Measurements from ENCODE around the gene FADS1.

FADS1 gene

GRCh38 chr11:61816736-61817455 is at the start of gene FADS1:
TSS of gene FADS1 (minus strand) at chr11:61817003. CDS start at chr11:61816929, 74 bp downstream.
- DNase-seq (ENCODE audit: insufficient read length, low spot score) (peak; percentile 62), FAIRE-seq (peak; percentile 42)

GRCh38 chr11:61866231-61866957 is 49.6 kb upstream of the FADS1 start:
- DNase-seq (ENCODE audit: insufficient read length, low spot score) (no peak), FAIRE-seq (no peak)

- no peak for FAIRE-seq
- DNase-seq (ENCODE audit: insufficient read length, low spot score), result no peak
Measured at GRCh38 chr11:61864814-61865775, 48.3 kb upstream of the FADS1 start.

GRCh38 chr11:61863548-61864081 is 46.8 kb upstream of the FADS1 start:
- DNase-seq (ENCODE audit: insufficient read length, low spot score) (no peak), FAIRE-seq (no peak)

- no peak for FAIRE-seq
- DNase-seq (ENCODE audit: insufficient read length, low spot score), result no peak
Measured at GRCh38 chr11:61862714-61863547, 46.1 kb upstream of the FADS1 start.

- DNase-seq (ENCODE audit: insufficient read length, low spot score), result no peak
- no peak for FAIRE-seq
Measured at GRCh38 chr11:61861634-61862033, 44.8 kb upstream of the FADS1 start.

GRCh38 chr11:61860054-61860903 is 43.5 kb upstream of the FADS1 start:
- FAIRE-seq (no peak), DNase-seq (ENCODE audit: insufficient read length, low spot score) (no peak)

- FAIRE-seq (no peak), DNase-seq (ENCODE audit: insufficient read length, low spot score) (no peak)
Measured at GRCh38 chr11:61855939-61856680, 39.3 kb upstream of the FADS1 start.

GRCh38 chr11:61854966-61855714 is 38.3 kb upstream of the FADS1 start:
- FAIRE-seq (no peak), DNase-seq (ENCODE audit: insufficient read length, low spot score) (no peak)

- FAIRE-seq (no peak), DNase-seq (ENCODE audit: insufficient read length, low spot score) (no peak)
Measured at GRCh38 chr11:61854206-61854895, 37.5 kb upstream of the FADS1 start.

- DNase-seq (ENCODE audit: insufficient read length, low spot score), result no peak
- no peak for FAIRE-seq
Measured at GRCh38 chr11:61853698-61854169, 36.9 kb upstream of the FADS1 start.

GRCh38 chr11:61851900-61852295 is 35.1 kb upstream of the FADS1 start:
- DNase-seq (ENCODE audit: insufficient read length, low spot score) (no peak), FAIRE-seq (no peak)

GRCh38 chr11:61851113-61851899 is 34.5 kb upstream of the FADS1 start:
- FAIRE-seq (no peak), DNase-seq (ENCODE audit: insufficient read length, low spot score) (no peak)

- FAIRE-seq, result no peak
Measured at GRCh38 chr11:61850687-61851086, 33.9 kb upstream of the FADS1 start.

GRCh38 chr11:61848631-61849030 is 31.8 kb upstream of the FADS1 start:
- FAIRE-seq, result no peak
- DNase-seq (ENCODE audit: insufficient read length, low spot score), result no peak

More at GRCh38 chr11:61850687-61851086, 33.9 kb upstream of the FADS1 start:
- no peak for DNase-seq (ENCODE audit: insufficient read length, low spot score)

Measured in GM19239 (cell line).